Neural progenitor cell (in vitro differentiated cells): ENCODE results near the gene NCK2.

Source experiments
- CTCF ChIP-seq: fragments of 200-600 bp; sonication (generic); IDR thresholded peaks from 2 replicates; pipeline ENCODE4 v1.5.1; 2017; ENCODE audit warnings: antibody characterized with exemption, mild to moderate bottlenecking
- EZH2phosphoT487 ChIP-seq: fragments of 200-600 bp; sonication (generic); IDR thresholded peaks from 2 replicates; pipeline ENCODE4 v1.6.1; 2017; ENCODE audit warnings: antibody characterized with exemption

GRCh38 chr2:105856581-105856980, 111.9 kb downstream of the NCK2 start:
- no peak for TF ChIP-seq CTCF
- TF ChIP-seq EZH2phosphoT487: no peak
